Stimulated activated CD8-positive, alpha-beta memory T cell treated with anti-CD3 and anti-CD28 coated beads, Interleukin-15, amount 100 ng/mL, for 24 hours (primary cell): Measurements from ENCODE around the gene PAF1.

ENCODE experiments used
- DNase-seq: peaks from one replicate; pipeline ENCODE4 v3.0.0-alpha.2; 2020; ENCODE audit warnings: low read depth

The PAF1 gene

GRCh38 chr19:39390751-39391437, at the start of gene PAF1, which contains the start of gene MED29:
PAF1 (minus strand) TSS chr19:39391106; CDS start chr19:39390864, 242 bp downstream.
MED29 (plus strand) TSS chr19:39391378; CDS start chr19:39391423, 45 bp downstream.
- DNase-seq, result peak; percentile 63

GRCh38 chr19:39438270-39438934, 47.5 kb upstream of the PAF1 start:
- DNase-seq, result no peak

GRCh38 chr19:39436350-39436716, 45.4 kb upstream of the PAF1 start:
- no peak for DNase-seq

- DNase-seq, result peak; percentile 99
Observed at GRCh38 chr19:39435499-39436349, 44.8 kb upstream of the PAF1 start, which contains the start of gene RPS16. RPS16 (minus strand) TSS chr19:39435949; CDS start chr19:39435895, 54 bp downstream.

GRCh38 chr19:39434123-39435076, 43.5 kb upstream of the PAF1 start:
- no peak for DNase-seq

- no peak for DNase-seq
Observed at GRCh38 chr19:39433480-39434079, 42.7 kb upstream of the PAF1 start.

- no peak for DNase-seq
Observed at GRCh38 chr19:39432677-39433025, 41.7 kb upstream of the PAF1 start.

- no peak for DNase-seq
Observed at GRCh38 chr19:39430675-39431593, 40.0 kb upstream of the PAF1 start.

- no peak for DNase-seq
Observed at GRCh38 chr19:39428283-39429112, 37.6 kb upstream of the PAF1 start.

- no peak for DNase-seq
Observed at GRCh38 chr19:39427707-39428106, 36.8 kb upstream of the PAF1 start.

GRCh38 chr19:39426170-39426569, 35.3 kb upstream of the PAF1 start:
- DNase-seq, result no peak

GRCh38 chr19:39425744-39426143, 34.8 kb upstream of the PAF1 start:
- no peak for DNase-seq

- no peak for DNase-seq
Observed at GRCh38 chr19:39424934-39425333, 34.0 kb upstream of the PAF1 start.

GRCh38 chr19:39423258-39424086, 32.6 kb upstream of the PAF1 start:
- no peak for DNase-seq

- DNase-seq, result no peak
Observed at GRCh38 chr19:39422020-39422419, 31.1 kb upstream of the PAF1 start.

- no peak for DNase-seq
Observed at GRCh38 chr19:39420769-39421168, 29.9 kb upstream of the PAF1 start.

GRCh38 chr19:39419003-39419402, 28.1 kb upstream of the PAF1 start:
- DNase-seq, result no peak
